Measurements from ENCODE around the gene DVL2. TPM values are rescaled to one million over a fixed set of nuclear protein-coding genes. Genes with fewer than 3 reads are reported as not detected.

DVL2 gene
- total and polyA plus RNA-seq, 2 of the 13 experiments (the other 11 are each of a cell fraction or from before 2014, with no cell fraction given) = 5.7 to 38.2 TPM

DNA sequence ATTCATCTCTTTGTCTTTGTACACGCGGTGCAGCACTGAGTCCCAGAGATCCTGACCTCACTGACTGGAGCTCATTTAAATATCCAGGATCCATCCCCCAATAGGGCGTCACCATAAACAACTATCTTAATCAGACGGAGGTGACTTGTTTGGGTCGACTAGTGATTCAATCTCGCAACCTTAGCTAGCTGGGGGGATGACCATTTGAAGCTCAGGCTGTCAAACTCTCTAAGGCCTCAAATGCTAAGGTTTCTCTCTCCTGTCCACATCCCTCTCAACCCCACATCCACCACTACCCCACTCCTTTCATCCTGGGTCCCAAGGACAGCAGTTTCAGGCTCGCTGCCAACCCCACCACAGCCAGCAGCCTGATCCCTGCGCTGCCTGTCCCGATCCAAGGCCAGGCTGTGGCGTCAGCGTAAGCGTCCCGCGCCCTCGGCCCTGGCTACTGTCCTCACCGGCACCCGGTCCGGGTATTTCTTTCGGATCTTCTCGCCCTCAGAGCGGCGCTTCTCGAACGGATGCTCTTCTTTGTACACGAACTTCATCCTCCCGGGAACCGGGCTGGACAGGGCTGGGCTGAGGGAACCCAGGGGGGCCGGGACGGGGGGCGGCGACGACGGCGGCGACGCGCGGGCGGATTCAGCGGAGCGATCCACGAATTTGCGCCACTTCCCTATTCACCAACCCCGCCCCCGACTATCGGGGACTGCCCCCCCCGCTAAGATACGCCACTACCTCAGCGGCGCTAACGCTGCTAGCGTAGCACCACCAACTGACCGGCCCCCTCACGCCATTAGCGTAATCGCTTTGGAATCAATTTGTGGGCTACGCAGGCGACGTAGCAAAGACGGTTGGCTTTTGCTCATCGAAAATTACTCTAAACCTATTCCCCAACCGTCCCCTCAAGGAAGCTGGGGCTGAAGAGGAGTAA, 7.7 kb upstream of the DVL2 start, which contains the start of gene GABARAP (continued):
- no peak; the same call in 1 of the 2 replicates for TF ChIP-seq ATF5 (CRISPR knock-in tag; IDR thresholded peaks at IDR 0.05; ENCODE audit: low read depth)
- TF ChIP-seq ZNF136 (CRISPR knock-in tag; IDR thresholded peaks at IDR 0.05; ENCODE audit: low read depth) = no peak
- peak; percentile 100 for TF ChIP-seq NAIF1 (CRISPR knock-in tag; IDR thresholded peaks at IDR 0.05; ENCODE audit: borderline replicate concordance)
- 0 out of 2 replicates have a peak, but pooled peaks have one; percentile 28 for TF ChIP-seq ZNF83 (CRISPR knock-in tag; IDR thresholded peaks at IDR 0.05; ENCODE audit: borderline replicate concordance)
- peak; percentile 58; the same call in 1 of the 2 replicates for TF ChIP-seq TAF1 (CRISPR knock-in tag; IDR thresholded peaks at IDR 0.05)
- TF ChIP-seq, protein P1, sequence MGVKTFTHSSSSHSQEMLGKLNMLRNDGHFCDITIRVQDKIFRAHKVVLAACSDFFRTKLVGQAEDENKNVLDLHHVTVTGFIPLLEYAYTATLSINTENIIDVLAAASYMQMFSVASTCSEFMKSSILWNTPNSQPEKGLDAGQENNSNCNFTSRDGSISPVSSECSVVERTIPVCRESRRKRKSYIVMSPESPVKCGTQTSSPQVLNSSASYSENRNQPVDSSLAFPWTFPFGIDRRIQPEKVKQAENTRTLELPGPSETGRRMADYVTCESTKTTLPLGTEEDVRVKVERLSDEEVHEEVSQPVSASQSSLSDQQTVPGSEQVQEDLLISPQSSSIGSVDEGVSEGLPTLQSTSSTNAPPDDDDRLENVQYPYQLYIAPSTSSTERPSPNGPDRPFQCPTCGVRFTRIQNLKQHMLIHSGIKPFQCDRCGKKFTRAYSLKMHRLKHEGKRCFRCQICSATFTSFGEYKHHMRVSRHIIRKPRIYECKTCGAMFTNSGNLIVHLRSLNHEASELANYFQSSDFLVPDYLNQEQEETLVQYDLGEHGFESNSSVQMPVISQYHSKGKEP (CRISPR knock-in tag; IDR thresholded peaks at IDR 0.05) = no peak
- peak; percentile 10; the same call in 1 of the 2 replicates for TF ChIP-seq ZNF143 (CRISPR knock-in tag; IDR thresholded peaks at IDR 0.05)
- TF ChIP-seq ZFX (CRISPR knock-in tag; IDR thresholded peaks at IDR 0.05; ENCODE audit: low read depth) = peak; percentile 75
- peak; percentile 39; the same call in 1 of the 2 replicates for TF ChIP-seq JUND (CRISPR knock-in tag; IDR thresholded peaks at IDR 0.05)
- no peak for TF ChIP-seq RFX5 (IDR thresholded peaks at IDR 0.05; ENCODE audit: low read depth, low read length)
- 0 out of 2 replicates have a peak, but pooled peaks have one; percentile 8 for TF ChIP-seq ZNF670 (CRISPR knock-in tag; IDR thresholded peaks at IDR 0.05; ENCODE audit: borderline replicate concordance)
- TF ChIP-seq THAP9 (CRISPR knock-in tag; IDR thresholded peaks at IDR 0.05; ENCODE audit: borderline replicate concordance) = peak; percentile 40; the same call in 1 of the 2 replicates
- no peak for TF ChIP-seq CBX1 (IDR thresholded peaks at IDR 0.05; ENCODE audit: low read depth)
- no peak for TF ChIP-seq ZNF431 (CRISPR knock-in tag; IDR thresholded peaks at IDR 0.05; ENCODE audit: borderline replicate concordance, low read depth)
- TF ChIP-seq EP300 (IDR thresholded peaks at IDR 0.05; ENCODE audit: low read depth in 2 of 2, low read length in 2 of 2) = no peak; a peak in 1 of 4 replicates
- TF ChIP-seq EP300 (CRISPR knock-in tag; IDR thresholded peaks at IDR 0.05; ENCODE audit: borderline replicate concordance) = no peak
- TF ChIP-seq DRAP1 (CRISPR knock-in tag; IDR thresholded peaks at IDR 0.05) = peak; percentile 49; the same call in 1 of the 2 replicates
- TF ChIP-seq SMAD9 (CRISPR knock-in tag; IDR thresholded peaks at IDR 0.05) = no peak
- no peak; the same call in 1 of the 2 replicates for TF ChIP-seq POLR2AphosphoS2 (IDR thresholded peaks at IDR 0.05; ENCODE audit: low read depth, low read length)
- TF ChIP-seq ZNF550 (CRISPR knock-in tag; IDR thresholded peaks at IDR 0.05; ENCODE audit: borderline replicate concordance) = no peak
- no peak for TF ChIP-seq SIN3A (IDR thresholded peaks at IDR 0.05; ENCODE audit: borderline replicate concordance, low read depth, low read length)
- TF ChIP-seq NBN (conservative IDR thresholded peaks at IDR 0.05) = no peak
- TF ChIP-seq ZNF317 (CRISPR knock-in tag; IDR thresholded peaks at IDR 0.05) = peak; percentile 59; the same call in 1 of the 2 replicates
- no peak for TF ChIP-seq ZIK1 (CRISPR knock-in tag; IDR thresholded peaks at IDR 0.05; ENCODE audit: borderline replicate concordance, low read depth)

Measured in HepG2 (cell line).